Esophagus squamous epithelium (tissue), 5 donors: ENCODE measurements around the gene KIAA1143. TPM values are rescaled to one million over a fixed set of nuclear protein-coding genes. Genes with fewer than 3 reads are reported as not detected.

Source experiments
- DNase-seq: peaks from one replicate; lab custom pipeline; 2025; lab: John Stamatoyannopoulos, UW
- H3K27ac ChIP-seq, 4 donors: fragments of 200-600 bp; sonication (generic); one replicate each; pipeline ENCODE4 v1.5.1; 2016 to 2019; ENCODE audit warnings: mild to moderate bottlenecking in 1 of 4
- H3K27me3 ChIP-seq, 4 donors: fragments of 200-600 bp; sonication (generic); 1 replicate in 3 of 4; 2 replicates in 1 of 4; pipeline versions ENCODE4 v1.5.1 to v1.6.0; 2017 to 2021; ENCODE audit warnings: antibody characterized with exemption in 1 of 4
- H3K36me3 ChIP-seq, 3 donors: fragments of 200-600 bp; sonication (generic); one replicate each; pipeline ENCODE4 v1.5.1; 2016 to 2019
- H3K4me1 ChIP-seq, 3 donors: fragments of 200-600 bp; sonication (generic); one replicate each; pipeline ENCODE4 v1.5.1; 2017 to 2019
- H3K4me3 ChIP-seq, 4 donors: fragments of 200-600 bp; sonication (generic); 1 replicate in 3 of 4; 2 replicates in 1 of 4; pipeline ENCODE4 v1.5.1; 2016 to 2019; ENCODE audit warnings: mild to moderate bottlenecking in 2 of 4, moderate library complexity in 1 of 4
- H3K9me3 ChIP-seq, 3 donors: fragments of 200-600 bp; sonication (generic); one replicate each; pipeline ENCODE4 v1.5.1; 2016 to 2019
- CTCF ChIP-seq, 6 experiments: fragments of 450-650 bp in 4 of 6; fragments of 200-600 bp in 2 of 6; sonication (generic) in 2 of 6; IDR thresholded peaks; one replicate each; pipeline ENCODE4 v1.5.1; 2016 to 2019; ENCODE audit warnings: antibody characterized with exemption in 6 of 6, mild to moderate bottlenecking in 4 of 6, moderate library complexity in 4 of 6
- POLR2A ChIP-seq, 4 donors: fragments of 450-650 bp; IDR thresholded peaks; one replicate each; pipeline ENCODE4 v1.6.1; 2017; ENCODE audit warnings: antibody characterized with exemption in 4 of 4, mild to moderate bottlenecking in 4 of 4, moderate library complexity in 3 of 4
- WGBS, 2 donors: methylation state at CpG; one replicate each; pipeline ENCODE4 v1.1.5; 2018; 5-methylcytosine and 5-hydroxymethylcytosine counted together
- intact Hi-C: fragments of 100-400 bp; cut with DNase I; formaldehyde crosslinking; loops from one replicate; pipeline ENCODE4 v1.15.0; 2022
- total RNA-seq, 4 donors: library from RNA; depleted of rRNA; stranded (reverse); fragments of >200 nt; gene quantifications; one replicate each; pipeline ENCODE4 v1.1.0, GENCODE V29; 2016
- donor health status: DM: yes; HTN: yes; CAD: no.

KIAA1143 gene
- total RNA-seq, 4 donors from 2014 or later = 7.5 to 24.4 (median 16.2) TPM

- H3K27me3 ChIP-seq = no peaks in the 10 kb centered on the region
- intact Hi-C loops = no loop called here
- TF ChIP-seq CTCF (IDR thresholded peaks at IDR 0.05) = no peak
- no peak for TF ChIP-seq POLR2A (IDR thresholded peaks at IDR 0.05)
- 2 to 4% methylated on average over 9 of the region's 9 CpGs for WGBS, 2 donors
- peaks cover 0 to 18% (median 5%) of the 10 kb centered on the region in 3 donors for H3K9me3 ChIP-seq
- no peak for DNase-seq
- peak overlapping the region; percentile 85 to 90 (median 86) for H3K27ac ChIP-seq
- peak overlapping the region; percentile 80 to 89 (median 86) for H3K4me3 ChIP-seq
- H3K36me3 ChIP-seq = peaks cover 0 to 18% (median 0%) of the 10 kb centered on the region in 3 donors
- H3K4me1 ChIP-seq = peaks cover 6 to 25% (median 17%) of the 10 kb centered on the region in 3 donors
These were observed 805 bp upstream of the KIAA1143 start for GRCh38 chr3:44762170-44762677.

DNA sequence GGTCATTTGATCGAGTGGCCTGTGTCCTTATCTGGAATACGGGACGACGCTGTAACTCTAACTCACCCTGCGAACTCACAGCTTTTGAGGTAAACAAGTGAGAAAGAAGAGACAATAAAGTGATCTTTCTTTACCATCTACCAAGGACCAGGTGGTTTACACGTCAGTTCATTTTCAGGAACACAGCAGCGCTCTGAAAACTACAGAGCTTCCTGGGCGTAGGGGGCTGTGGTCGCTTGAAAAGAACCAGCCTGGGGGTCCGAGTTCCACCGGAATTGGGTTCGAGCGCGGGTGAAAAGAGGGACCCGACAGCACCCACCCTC is 357 bp downstream of the KIAA1143 start:
- no peak for DNase-seq
- Histone ChIP-seq H3K4me3 (peak overlapping the region; percentile 80 to 89 (median 86)), H3K27me3 (no peaks in the 10 kb centered on the region), H3K4me1 (peaks cover 6 to 25% (median 17%) of the 10 kb centered on the region in 3 donors), H3K9me3 (peaks cover 0 to 21% (median 5%) of the 10 kb centered on the region in 3 donors), H3K36me3 (peaks cover 0 to 27% (median 0%) of the 10 kb centered on the region in 3 donors), H3K27ac (peak overlapping the region; percentile 85 to 90 (median 86))
- TF ChIP-seq POLR2A (IDR thresholded peaks at IDR 0.05) (no peak), CTCF (IDR thresholded peaks at IDR 0.05) (no peak)
- intact Hi-C loops = no loop called here
- WGBS, 2 donors = 7 to 27% methylated on average over 4 to 15 of the region's 15 CpGs

DNA sequence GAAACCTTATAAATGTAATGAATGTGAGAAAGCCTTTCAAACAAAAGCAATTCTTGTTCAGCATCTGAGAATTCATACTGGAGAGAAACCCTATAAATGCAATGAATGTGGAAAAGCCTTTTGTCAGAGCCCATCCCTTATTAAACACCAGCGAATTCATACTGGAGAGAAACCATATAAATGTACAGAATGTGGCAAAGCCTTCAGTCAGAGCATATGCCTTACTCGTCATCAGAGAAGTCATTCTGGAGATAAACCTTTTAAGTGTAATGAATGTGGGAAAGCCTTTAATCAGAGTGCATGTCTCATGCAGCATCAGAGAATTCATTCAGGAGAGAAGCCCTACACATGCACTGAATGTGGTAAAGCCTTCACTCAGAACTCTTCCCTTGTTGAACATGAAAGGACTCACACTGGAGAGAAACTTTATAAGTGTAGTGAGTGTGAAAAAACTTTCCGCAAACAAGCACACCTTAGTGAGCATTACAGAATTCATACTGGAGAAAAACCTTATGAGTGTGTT is 26.7 kb downstream of the KIAA1143 start:
- H3K9me3 ChIP-seq = peaks cover 0 to 90% (median 66%) of the 10 kb centered on the region in 3 donors

GRCh38 chr3:44729384-44729910 is 32.0 kb downstream of the KIAA1143 start, which contains the start of gene ZNF501:
ZNF501 (plus strand) TSS chr3:44729635; CDS start chr3:44734422, 4,787 bp downstream.
- DNase-seq = peak; percentile 43
- TF ChIP-seq CTCF (IDR thresholded peaks at IDR 0.05) (peak in 1 of 6 experiments; percentile 21), POLR2A (IDR thresholded peaks at IDR 0.05) (peak in 2 of 4 donors; percentile 17 to 49)
- peaks cover 0 to 43% (median 0%) of the 10 kb centered on the region in 3 donors for H3K36me3 ChIP-seq
- intact Hi-C loops = no loop called here
- H3K4me3 ChIP-seq = peak within 1 kb of the TSS; percentile 54 to 75 (median 68)
- peak within 1 kb of the TSS; percentile 44 to 82 (median 68) for H3K27ac ChIP-seq
- H3K27me3 ChIP-seq = no peaks in the 10 kb centered on the region
- H3K9me3 ChIP-seq = peaks cover 0 to 83% (median 52%) of the 10 kb centered on the region in 3 donors
- 1 to 4% methylated on average over 8 to 22 of the region's 46 CpGs for WGBS, 2 donors
- peaks cover 0 to 17% (median 3%) of the 10 kb centered on the region in 3 donors for H3K4me1 ChIP-seq

More for the DNA sequence above, 26.7 kb downstream of the KIAA1143 start:
- Histone ChIP-seq H3K27ac (no peak overlapping the region), H3K4me1 (peaks cover 0 to 8% (median 0%) of the 10 kb centered on the region in 3 donors), H3K36me3 (peaks cover 0 to 52% (median 0%) of the 10 kb centered on the region in 3 donors), H3K27me3 (no peaks in the 10 kb centered on the region), H3K4me3 (no peak overlapping the region)
- intact Hi-C loops = no loop called here
- DNase-seq = no peak
- whole genome bisulfite sequencing, 2 donors = 85 to 86% methylated on average over 3 of the region's 3 CpGs
- TF ChIP-seq POLR2A (IDR thresholded peaks at IDR 0.05) (no peak), CTCF (IDR thresholded peaks at IDR 0.05) (no peak)

DNA sequence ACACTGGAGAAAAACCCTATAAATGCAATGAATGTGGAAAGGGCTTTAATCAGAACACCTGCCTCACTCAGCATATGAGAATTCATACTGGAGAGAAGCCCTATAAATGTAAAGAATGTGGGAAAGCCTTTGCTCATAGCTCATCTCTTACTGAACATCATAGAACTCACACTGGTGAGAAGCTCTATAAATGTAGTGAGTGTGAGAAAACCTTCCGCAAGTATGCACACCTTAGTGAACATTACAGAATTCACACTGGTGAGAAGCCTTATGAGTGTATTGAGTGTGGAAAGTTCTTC is 39.4 kb downstream of the KIAA1143 start:
- no peak overlapping the region for H3K27ac ChIP-seq
- peaks cover 22 to 99% (median 92%) of the 10 kb centered on the region in 3 donors for H3K9me3 ChIP-seq
- intact Hi-C loops = no loop called here
- WGBS, 2 donors = 90 to 100% methylated on average over 1 of the region's 1 CpG
- peaks cover 4 to 67% (median 22%) of the 10 kb centered on the region in 3 donors for H3K36me3 ChIP-seq
- no peaks in the 10 kb centered on the region for H3K4me1 ChIP-seq
- H3K27me3 ChIP-seq = no peaks in the 10 kb centered on the region
- no peak for DNase-seq
- TF ChIP-seq POLR2A (IDR thresholded peaks at IDR 0.05) (no peak), CTCF (IDR thresholded peaks at IDR 0.05) (no peak)
- peak overlapping the region in 1 of 4 donors; percentile 21 for H3K4me3 ChIP-seq
